Urothelium cell line (cell line): ENCODE results near the gene DDX46.
"Not testable (repeated sequence)": the region's sequence is repeated elsewhere in the genome, so short reads cannot be mapped to it uniquely, and the experiment has no call there.

Experiments
- DNase-seq: peaks from one replicate; pipeline ENCODE4 v3.0.0; 2011; ENCODE audit warnings: low spot score, mixed read lengths
- FAIRE-seq: peaks from 2 replicates; lab custom pipeline; 2011; peaks lifted over from hg19 to GRCh38; lab: Jason Lieb, UNC

DDX46 gene

GRCh38 chr5:134758504-134759341 lies at the start of gene DDX46:
Gene DDX46 (plus strand): TSS chr5:134758779. CDS start chr5:134758939, 160 bp downstream.
- FAIRE-seq, result no peak
- DNase-seq, result peak; percentile 94

DNA sequence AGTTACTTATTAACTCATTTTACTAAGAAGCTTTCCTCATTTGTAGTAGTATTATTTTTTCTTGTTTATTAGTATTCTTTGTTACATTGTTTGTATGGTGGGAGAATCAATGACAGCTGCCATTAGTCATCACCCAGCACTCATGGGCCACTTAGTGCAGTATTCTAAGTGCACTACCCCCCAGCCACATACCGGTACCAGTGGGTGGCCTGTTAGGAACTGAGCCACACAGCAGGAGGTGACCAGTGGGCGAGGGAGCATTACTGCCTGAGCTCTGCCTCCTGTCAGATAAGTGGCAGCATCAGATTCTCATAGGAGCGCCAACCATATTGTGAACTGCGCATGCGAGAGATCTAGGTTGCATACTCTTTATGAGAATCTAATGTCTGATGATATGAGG lies 44.5 kb upstream of the DDX46 start:
- FAIRE-seq (no peak), DNase-seq (no peak)

DNA sequence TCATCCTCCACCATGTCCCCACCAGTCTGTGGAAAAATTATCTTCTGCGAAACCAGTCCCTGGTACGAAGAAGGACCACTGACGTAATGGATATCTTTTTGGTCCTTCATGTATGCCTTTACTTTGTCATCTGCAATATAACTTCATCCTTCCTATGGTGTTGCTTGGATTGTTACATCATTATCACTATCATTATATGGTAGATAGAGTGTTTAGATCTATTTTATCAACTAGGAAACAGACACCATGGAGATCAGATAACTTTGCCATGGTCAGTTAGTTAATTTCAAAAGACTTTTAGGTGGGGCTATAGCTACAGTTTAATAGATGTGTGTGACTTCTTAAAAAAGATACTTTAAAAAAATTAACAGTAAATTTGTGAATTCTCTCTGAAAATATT lies 44.0 kb upstream of the DDX46 start:
- DNase-seq, result no peak
- FAIRE-seq, result no peak

GRCh38 chr5:134715466-134715865 lies 43.1 kb upstream of the DDX46 start:
- not testable (repeated sequence) for FAIRE-seq, DNase-seq

GRCh38 chr5:134724872-134725271 lies 33.7 kb upstream of the DDX46 start:
- FAIRE-seq (no peak), DNase-seq (no peak)

DNA sequence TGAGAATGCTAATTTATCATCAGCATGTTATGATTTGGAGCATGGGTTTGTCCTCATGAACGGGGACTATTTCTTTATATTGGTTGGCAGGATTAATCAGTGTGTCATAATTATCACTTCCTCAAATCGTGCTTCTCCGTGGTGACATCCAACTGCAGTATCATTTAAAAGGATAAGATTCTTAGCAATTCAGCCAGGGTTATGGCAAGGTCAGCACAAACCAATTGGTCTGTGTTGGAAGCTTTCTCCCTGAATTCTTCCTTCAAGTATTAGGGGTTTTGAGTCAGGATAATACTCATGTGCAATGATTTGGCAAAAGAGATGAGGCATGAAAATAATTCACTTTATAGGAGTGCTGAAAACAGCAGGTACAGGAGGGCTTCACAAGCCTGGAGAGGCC lies 25.8 kb upstream of the DDX46 start:
- FAIRE-seq (no peak), DNase-seq (no peak)

GRCh38 chr5:134735243-134735642 lies 23.3 kb upstream of the DDX46 start:
- no peak for FAIRE-seq
- DNase-seq, result no peak

GRCh38 chr5:134736173-134736812 lies 22.3 kb upstream of the DDX46 start:
- DNase-seq, result no peak
- FAIRE-seq, result no peak

DNA sequence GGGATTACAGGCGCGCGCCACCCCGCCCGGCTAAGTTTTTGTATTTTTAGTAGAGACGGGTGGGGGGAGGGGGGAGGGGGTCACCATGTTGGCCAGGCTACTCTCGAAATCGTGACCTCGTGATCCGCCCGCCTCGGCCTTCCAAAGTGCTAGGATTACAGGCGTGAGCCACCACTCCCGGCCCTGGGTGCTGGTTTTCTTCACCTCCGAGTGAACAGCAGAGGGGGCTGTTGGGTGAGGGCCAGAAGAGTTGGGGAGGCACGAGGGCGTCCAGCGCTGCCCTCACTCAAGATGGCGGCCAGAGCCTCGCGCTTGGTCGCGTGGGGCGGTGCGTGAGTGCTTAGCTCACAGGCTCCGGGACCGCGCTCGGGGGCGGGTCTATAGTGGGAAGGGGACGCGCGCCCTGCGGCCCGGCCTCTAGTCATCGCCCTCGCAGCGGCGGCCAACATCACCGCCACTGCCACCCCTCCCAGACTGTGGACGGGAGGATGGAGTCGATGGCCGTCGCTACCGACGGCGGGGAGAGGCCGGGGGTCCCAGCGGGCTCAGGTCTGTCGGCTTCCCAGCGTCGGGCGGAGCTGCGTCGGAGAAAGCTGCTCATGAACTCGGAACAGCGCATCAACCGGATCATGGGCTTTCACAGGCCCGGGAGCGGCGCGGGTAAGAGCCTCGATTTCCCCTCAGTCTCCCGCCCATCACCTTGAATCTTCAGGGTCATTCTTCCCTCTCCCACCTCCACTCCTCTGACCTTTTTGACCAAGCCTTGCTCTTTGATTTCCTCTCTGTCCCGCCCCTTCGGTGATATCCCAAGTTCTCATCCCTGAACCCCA lies 20.2 kb upstream of the DDX46 start, which contains the start of gene CAMLG:
Gene CAMLG, plus strand, starts transcription at position 416 of the 830 bp plus-strand sequence. Its CDS starts 73 bp downstream, at position 489.
- no peak for FAIRE-seq
- DNase-seq, result peak; percentile 92

GRCh38 chr5:134738963-134739661 lies 19.5 kb upstream of the DDX46 start:
- FAIRE-seq, result no peak

DNA sequence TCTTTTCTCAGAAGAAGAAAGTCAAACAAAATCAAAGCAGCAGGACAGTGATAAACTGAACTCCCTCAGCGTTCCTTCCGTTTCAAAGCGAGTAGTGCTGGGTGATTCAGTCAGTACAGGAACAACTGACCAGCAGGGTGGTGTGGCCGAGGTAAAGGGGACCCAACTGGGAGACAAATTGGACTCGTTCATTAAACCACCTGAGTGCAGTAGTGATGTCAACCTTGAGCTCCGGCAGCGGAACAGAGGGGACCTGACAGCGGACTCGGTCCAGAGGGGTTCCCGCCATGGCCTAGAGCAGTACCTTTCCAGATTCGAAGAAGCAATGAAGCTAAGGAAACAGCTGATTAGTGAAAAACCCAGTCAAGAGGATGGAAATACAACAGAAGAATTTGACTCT lies 17.5 kb upstream of the DDX46 start:
- no peak for DNase-seq
- FAIRE-seq, result no peak

More at GRCh38 chr5:134738963-134739661, 19.5 kb upstream of the DDX46 start:
- peak; percentile 47 for DNase-seq

DNA sequence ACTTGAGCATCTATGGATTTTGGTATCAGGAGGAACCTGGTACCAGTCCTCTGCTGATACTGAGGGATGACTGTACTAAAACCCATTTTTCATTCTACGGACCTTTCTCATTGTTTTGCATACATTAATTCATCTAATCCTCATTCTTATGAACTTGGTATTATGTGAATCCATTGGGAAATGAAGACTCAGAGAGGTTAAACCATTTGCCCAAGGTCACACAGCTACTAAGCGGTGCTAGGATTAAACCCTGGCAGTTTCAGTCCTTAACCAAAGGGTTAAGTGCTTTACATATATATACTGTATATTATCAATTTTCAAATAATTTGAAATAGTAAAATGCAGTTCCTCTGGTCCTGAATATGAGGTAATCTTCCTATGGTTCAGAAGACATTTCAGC lies 16.4 kb upstream of the DDX46 start:
- no peak for FAIRE-seq
- no peak for DNase-seq

- DNase-seq (no peak), FAIRE-seq (no peak)
Measured at GRCh38 chr5:134749415-134749814, 9.2 kb upstream of the DDX46 start.

- DNase-seq (no peak), FAIRE-seq (no peak)
Measured at GRCh38 chr5:134758176-134758503, 439 bp upstream of the DDX46 start.

- not testable (repeated sequence) for DNase-seq, FAIRE-seq
Measured at GRCh38 chr5:134767528-134768291, 9.1 kb downstream of the DDX46 start.

GRCh38 chr5:134769206-134769605 lies 10.6 kb downstream of the DDX46 start:
- FAIRE-seq (no peak), DNase-seq (no peak)

DNA sequence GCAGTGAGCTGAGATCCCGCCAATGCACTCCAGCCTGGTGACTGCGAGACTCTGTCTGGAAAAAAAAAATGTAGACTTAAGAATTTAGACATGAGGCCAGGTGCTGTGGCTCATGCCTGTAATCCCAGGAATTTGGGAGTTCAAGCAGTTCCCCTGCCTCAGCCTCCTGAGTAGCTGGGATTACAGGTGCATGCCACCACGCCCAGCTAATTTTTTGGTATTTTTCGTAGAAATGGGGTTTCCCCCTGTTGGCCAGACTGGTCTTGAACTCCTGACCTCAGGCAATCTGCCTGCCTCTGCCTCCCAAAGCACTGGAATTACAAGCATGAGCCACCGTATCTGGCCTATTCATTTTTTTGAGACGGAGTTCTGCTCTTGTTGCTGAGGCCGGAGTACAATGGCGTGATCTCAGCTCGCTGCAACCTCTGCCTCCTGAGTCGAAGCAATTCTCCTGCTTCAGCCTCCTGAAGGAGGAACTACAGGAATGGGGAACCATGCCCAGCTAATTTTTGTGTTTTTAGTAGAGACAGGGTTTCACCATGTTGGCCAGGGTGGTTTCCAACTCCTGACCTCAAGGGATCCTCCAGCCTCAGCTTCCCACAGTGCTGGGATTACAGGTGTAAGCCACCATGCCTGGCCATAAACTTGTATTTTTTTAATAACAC lies 14.0 kb downstream of the DDX46 start:
- no peak for FAIRE-seq

GRCh38 chr5:134777366-134777765 lies 18.8 kb downstream of the DDX46 start:
- no peak for DNase-seq
- FAIRE-seq, result no peak

More for the DNA sequence above, 14.0 kb downstream of the DDX46 start:
- DNase-seq, result no peak

- DNase-seq (no peak), FAIRE-seq (no peak)
Measured at GRCh38 chr5:134784241-134784920, 25.8 kb downstream of the DDX46 start.
